Stimulated activated CD8-positive, alpha-beta memory T cell treated with anti-CD3 and anti-CD28 coated beads, Interleukin-15, amount 100 ng/mL, for 48 hours (primary cell): Measurements from ENCODE around the gene MARCHF10.

ENCODE experiments used
- DNase-seq, 2 donors: peaks; one replicate each; pipeline ENCODE4 v3.0.0-alpha.2; 2020; ENCODE audit warnings: low read depth in 2 of 2

MARCHF10 gene

GRCh38 chr17:62717889-62718288 lies 90.2 kb downstream of the MARCHF10 start:
- no peak for DNase-seq

GRCh38 chr17:62717589-62717855 lies 90.6 kb downstream of the MARCHF10 start:
- DNase-seq = no peak

- no peak for DNase-seq
These were observed 91.1 kb downstream of the MARCHF10 start for GRCh38 chr17:62716834-62717588.

GRCh38 chr17:62715882-62716390 lies 92.2 kb downstream of the MARCHF10 start:
- no peak for DNase-seq

- no peak for DNase-seq
These were observed 93.9 kb downstream of the MARCHF10 start for GRCh38 chr17:62714016-62714777.

GRCh38 chr17:62713086-62713881 lies 94.8 kb downstream of the MARCHF10 start:
- DNase-seq = no peak

GRCh38 chr17:62712171-62712581 lies 95.9 kb downstream of the MARCHF10 start:
- DNase-seq = no peak

GRCh38 chr17:62708587-62708986 lies 99.5 kb downstream of the MARCHF10 start:
- no peak for DNase-seq

GRCh38 chr17:62707425-62707739 lies 100.7 kb downstream of the MARCHF10 start:
- DNase-seq = no peak

GRCh38 chr17:62706598-62707424 lies 101.3 kb downstream of the MARCHF10 start:
- DNase-seq = no peak

GRCh38 chr17:62705778-62706597 lies 102.1 kb downstream of the MARCHF10 start:
- no peak for DNase-seq

GRCh38 chr17:62705156-62705777 lies 102.8 kb downstream of the MARCHF10 start:
- no peak for DNase-seq

- no peak for DNase-seq
These were observed 103.6 kb downstream of the MARCHF10 start for GRCh38 chr17:62704381-62704971.

GRCh38 chr17:62703776-62704380 lies 104.2 kb downstream of the MARCHF10 start:
- peak; percentile 33 to 41 for DNase-seq

- DNase-seq = no peak
These were observed 104.8 kb downstream of the MARCHF10 start for GRCh38 chr17:62703261-62703775.

GRCh38 chr17:62702746-62703260 lies 105.3 kb downstream of the MARCHF10 start:
- no peak for DNase-seq

GRCh38 chr17:62701706-62702085 lies 106.4 kb downstream of the MARCHF10 start:
- DNase-seq = no peak

GRCh38 chr17:62700964-62701705 lies 107.0 kb downstream of the MARCHF10 start:
- DNase-seq = no peak
